ENCODE measurements around the gene CABLES1. TPM values are rescaled to one million over a fixed set of nuclear protein-coding genes. Genes with fewer than 3 reads are reported as not detected.

Gene CABLES1
- total RNA-seq, 1 donor from 2014 or later: 2.3 TPM

- Mint-ChIP-seq H3K4me3 (no peak overlapping the region), H3K4me1 (peaks cover 11% of the 10 kb centered on the region), H3K27me3 (ENCODE audit: low read depth) (no peaks in the 10 kb centered on the region), H3K9me3 (no peaks in the 10 kb centered on the region), H3K36me3 (ENCODE audit: low read depth) (no peaks in the 10 kb centered on the region), H3K27ac (ENCODE audit: unreplicated experiment) (no peak overlapping the region)
- no peak for DNase-seq (ENCODE audit: low read depth, low spot score)
- TF ChIP-seq CTCF (conservative IDR thresholded peaks at IDR 0.05): no peak
Measured at GRCh38 chr18:23146861-23147469, 11.7 kb downstream of the CABLES1 start.

- H3K27me3 Mint-ChIP-seq (ENCODE audit: low read depth): no peaks in the 10 kb centered on the region
- peaks cover 10% of the 10 kb centered on the region for H3K4me1 Mint-ChIP-seq
- H3K9me3 Mint-ChIP-seq: no peaks in the 10 kb centered on the region
- no peaks in the 10 kb centered on the region for H3K36me3 Mint-ChIP-seq (ENCODE audit: low read depth)
- H3K27ac Mint-ChIP-seq (ENCODE audit: unreplicated experiment): no peak overlapping the region
- DNase-seq (ENCODE audit: low read depth, low spot score): no peak
- TF ChIP-seq CTCF (conservative IDR thresholded peaks at IDR 0.05): no peak
- H3K4me3 Mint-ChIP-seq: no peak overlapping the region
Measured at GRCh38 chr18:23148382-23148781, 13.1 kb downstream of the CABLES1 start.

GRCh38 chr18:23149570-23149969 lies 14.3 kb downstream of the CABLES1 start:
- H3K36me3 Mint-ChIP-seq (ENCODE audit: low read depth): no peaks in the 10 kb centered on the region
- no peak for TF ChIP-seq CTCF (conservative IDR thresholded peaks at IDR 0.05)
- no peaks in the 10 kb centered on the region for H3K9me3 Mint-ChIP-seq
- no peak overlapping the region for H3K27ac Mint-ChIP-seq (ENCODE audit: unreplicated experiment)
- peaks cover 5% of the 10 kb centered on the region for H3K4me1 Mint-ChIP-seq
- H3K27me3 Mint-ChIP-seq (ENCODE audit: low read depth): no peaks in the 10 kb centered on the region
- no peak overlapping the region for H3K4me3 Mint-ChIP-seq
- no peak for DNase-seq (ENCODE audit: low read depth, low spot score)

GRCh38 chr18:23151414-23152099 lies 16.3 kb downstream of the CABLES1 start:
- no peak for DNase-seq (ENCODE audit: low read depth, low spot score)
- Mint-ChIP-seq H3K9me3 (no peaks in the 10 kb centered on the region), H3K27me3 (ENCODE audit: low read depth) (no peaks in the 10 kb centered on the region), H3K4me3 (no peak overlapping the region), H3K36me3 (ENCODE audit: low read depth) (no peaks in the 10 kb centered on the region), H3K27ac (ENCODE audit: unreplicated experiment) (no peak overlapping the region), H3K4me1 (peaks cover 22% of the 10 kb centered on the region)
- TF ChIP-seq CTCF (conservative IDR thresholded peaks at IDR 0.05): no peak

- peaks cover 25% of the 10 kb centered on the region for H3K4me1 Mint-ChIP-seq
- TF ChIP-seq CTCF (conservative IDR thresholded peaks at IDR 0.05): no peak
- no peak for DNase-seq (ENCODE audit: low read depth, low spot score)
- H3K4me3 Mint-ChIP-seq: no peak overlapping the region
- H3K36me3 Mint-ChIP-seq (ENCODE audit: low read depth): no peaks in the 10 kb centered on the region
- H3K9me3 Mint-ChIP-seq: no peaks in the 10 kb centered on the region
- H3K27me3 Mint-ChIP-seq (ENCODE audit: low read depth): no peaks in the 10 kb centered on the region
- no peak overlapping the region for H3K27ac Mint-ChIP-seq (ENCODE audit: unreplicated experiment)
Measured at GRCh38 chr18:23154030-23154429, 18.7 kb downstream of the CABLES1 start.

Data from neural crest cell (in vitro differentiated cells).